Measurements from ENCODE around the gene PPARA. TPM values are rescaled to one million over a fixed set of nuclear protein-coding genes. Genes with fewer than 3 reads are reported as not detected.

Gene PPARA
- total and polyA plus RNA-seq, 9 of the 15 experiments (the other 6 are each of a cell fraction or from before 2014, with no cell fraction given), result 0.64 to 5.3 (median 3.5) TPM

GRCh38 chr22:46251816-46252380 lies 101.6 kb downstream of the PPARA start:
- Histone ChIP-seq H3K36me3 (ENCODE audit: control insufficient read depth, insufficient read depth, low read length) (no peaks in the 10 kb centered on the region), H3K9me1 (ENCODE audit: control insufficient read depth, insufficient read depth, low read length) (no peaks in the 10 kb centered on the region), H3K27ac (ENCODE audit: extremely low read depth, low read depth, low read length) (peak overlapping the region; percentile 87; the same call in 2 of the 3 replicates), H3K4me2 (ENCODE audit: insufficient read depth, low read length) (peak overlapping the region; percentile 89), H3K9me3 (replicated peaks; ENCODE audit: control insufficient read depth, insufficient read depth, low read depth, low read length) (no peaks in the 10 kb centered on the region), H3K4me3 (peak overlapping the region; percentile 71), H2AFZ (ENCODE audit: low read depth, low read length) (no peak overlapping the region), H3K79me2 (ENCODE audit: control insufficient read depth, insufficient read depth, low read length) (peaks cover 33% of the 10 kb centered on the region), H3K4me1 (replicated peaks in 1 of 2; ENCODE audit: control insufficient read depth in 2 of 2, insufficient read depth in 2 of 2, low read length in 2 of 2) (peaks cover 17 to 33% of the 10 kb centered on the region in 2 experiments), H3K9ac (ENCODE audit: insufficient read depth in 1 of 2, low read depth in 2 of 2, low read length in 2 of 2) (peak overlapping the region in 1 of 2 experiments; percentile 86; a peak in 2 of 4 replicates), H4K20me1 (replicated peaks; ENCODE audit: control insufficient read depth, insufficient read depth, low read length) (no peaks in the 10 kb centered on the region), H3K27me3 (ENCODE audit: control insufficient read depth in 2 of 2, insufficient read depth in 2 of 2, low read length in 2 of 2) (no peaks in the 10 kb centered on the region)
- ChIA-PET POLR2A (interaction anchor here (1.3 to 2.3 kb wide), 2 partner anchors 16 kb away, joined by 3 to 12 read pairs; partner anchors contain the start of gene TTC38), CTCF (ENCODE audit: low intra/inter-chr PET ratio) (no interaction called here)
- 2% methylated on average over 9 of the region's 9 CpGs for WGBS (ENCODE audit: insufficient coverage, low coverage, missing lambda C conversion rate)
- in situ Hi-C loops (cut with MboI) (no loop called here), intact Hi-C loops (cut with micrococcal nuclease) (no loop called here)
- BruUV-seq (replicated peaks), result no TSS peak
- ATAC-seq, result no peak
- DNase-seq (ENCODE audit: extremely low read depth in 1 of 4, low spot score in 3 of 4), result no peak
- FAIRE-seq, result peak; percentile 52
- TF ChIP-seq STAT5A (IDR thresholded peaks at IDR 0.05; ENCODE audit: borderline replicate concordance, low read length), result no peak
- no peak for TF ChIP-seq NFXL1 (CRISPR knock-in tag; IDR thresholded peaks at IDR 0.05)
- no peak for TF ChIP-seq ZNF717 (CRISPR knock-in tag; IDR thresholded peaks at IDR 0.05)
- TF ChIP-seq RBM34 (IDR thresholded peaks at IDR 0.05; ENCODE audit: borderline replicate concordance, insufficient read depth, low read length), result no peak
- TF ChIP-seq MEIS2 (IDR thresholded peaks at IDR 0.05; ENCODE audit: partially characterized antibody), result peak; percentile 51
- TF ChIP-seq CREM (IDR thresholded peaks at IDR 0.05; ENCODE audit: low read depth), result no peak
- TF ChIP-seq ZNF232 (CRISPR knock-in tag; IDR thresholded peaks at IDR 0.05), result no peak
- no peak for TF ChIP-seq NR0B1 (IDR thresholded peaks at IDR 0.05; ENCODE audit: partially characterized antibody)
- no peak for TF ChIP-seq DEAF1 (CRISPR knock-in tag; IDR thresholded peaks at IDR 0.05)
- TF ChIP-seq GABPB1 (CRISPR knock-in tag; IDR thresholded peaks at IDR 0.05), result no peak
- TF ChIP-seq STAG1 (CRISPR knock-in tag; IDR thresholded peaks at IDR 0.05; ENCODE audit: borderline replicate concordance), result no peak
- TF ChIP-seq POLR3G (IDR thresholded peaks at IDR 0.05; ENCODE audit: extremely low read depth, insufficient read length, insufficient replicate concordance), result no peak
- TF ChIP-seq RAD51 (IDR thresholded peaks at IDR 0.05; ENCODE audit: borderline replicate concordance, low read depth), result no peak
- no peak for TF ChIP-seq PTTG1 (tag; IDR thresholded peaks at IDR 0.05; ENCODE audit: low read depth)
- no peak for TF ChIP-seq BRD9 (IDR thresholded peaks at IDR 0.05; ENCODE audit: low read depth, partially characterized antibody)
- peak; percentile 73 for TF ChIP-seq CEBPB (tag; IDR thresholded peaks at IDR 0.05)
- TF ChIP-seq E2F3 (CRISPR knock-in tag; IDR thresholded peaks at IDR 0.05), result no peak

Data from K562 (cell line).